ENCODE measurements around the gene AP3D1.
"Not testable (repeated sequence)": the region's sequence is repeated elsewhere in the genome, so short reads cannot be mapped to it uniquely, and the experiment has no call there.

Gene AP3D1

GRCh38 chr19:2151339-2152229, at the start of gene AP3D1:
AP3D1 (minus strand) TSS chr19:2151566; CDS start chr19:2151334, 232 bp downstream.
- peak; percentile 100 for DNase-seq

GRCh38 chr19:2200624-2201294, 49.4 kb upstream of the AP3D1 start:
- not testable (repeated sequence) for DNase-seq

- DNase-seq: no peak
These were observed 48.7 kb upstream of the AP3D1 start for GRCh38 chr19:2199861-2200623.

- no peak for DNase-seq
These were observed 47.8 kb upstream of the AP3D1 start for GRCh38 chr19:2199215-2199614.

GRCh38 chr19:2198317-2198716, 47.0 kb upstream of the AP3D1 start:
- DNase-seq: no peak

GRCh38 chr19:2197270-2197669, 45.9 kb upstream of the AP3D1 start:
- no peak for DNase-seq

GRCh38 chr19:2195914-2196313, 44.5 kb upstream of the AP3D1 start:
- no peak for DNase-seq

- no peak for DNase-seq
These were observed 44.0 kb upstream of the AP3D1 start for GRCh38 chr19:2195361-2195760.

- no peak for DNase-seq
These were observed 43.2 kb upstream of the AP3D1 start for GRCh38 chr19:2194513-2195078.

- no peak for DNase-seq
These were observed 42.4 kb upstream of the AP3D1 start for GRCh38 chr19:2193807-2194206.

GRCh38 chr19:2192862-2193261, 41.5 kb upstream of the AP3D1 start:
- no peak for DNase-seq

- DNase-seq: no peak
These were observed 40.3 kb upstream of the AP3D1 start for GRCh38 chr19:2191456-2192310.

GRCh38 chr19:2190848-2191455, 39.6 kb upstream of the AP3D1 start:
- no peak for DNase-seq

GRCh38 chr19:2189880-2190279, 38.5 kb upstream of the AP3D1 start:
- no peak for DNase-seq

- DNase-seq: no peak
These were observed 37.5 kb upstream of the AP3D1 start for GRCh38 chr19:2188708-2189385.

GRCh38 chr19:2187159-2187558, 35.8 kb upstream of the AP3D1 start:
- DNase-seq: no peak

GRCh38 chr19:2186071-2186846, 34.9 kb upstream of the AP3D1 start:
- no peak for DNase-seq

GRCh38 chr19:2185734-2186070, 34.3 kb upstream of the AP3D1 start:
- DNase-seq: no peak

GRCh38 chr19:2184422-2184975, 33.1 kb upstream of the AP3D1 start:
- DNase-seq: no peak

- DNase-seq: no peak
These were observed 30.2 kb upstream of the AP3D1 start for GRCh38 chr19:2181633-2181997.

All from activated CD4-positive, alpha-beta T cell treated with anti-CD3 and anti-CD28 coated beads, Interleukin-10, Interleukin-2, amounts not matched to agents 100 ng/mL and 50 ng/mL, durations not matched to agents 16 hours and 8 hours (primary cell).